Mucosa of descending colon (tissue), 3 donors: ENCODE results near the gene PHF12. TPM values are rescaled to one million over a fixed set of nuclear protein-coding genes. Genes with fewer than 3 reads are reported as not detected.
A peak's percentile ranks its signal among the peaks of the same experiment; 100 is the strongest.

Experiments used
- ATAC-seq: fragments of 200-7000 bp; cut with Tn5 transposase; one replicate; pipeline ENCODE4 v1.9.1; 2020; ENCODE audit warnings: mild to moderate bottlenecking, moderate library complexity
- DNase-seq, 3 donors: peaks; one replicate each; pipeline ENCODE4 v3.0.0-alpha.2; 2020
- H3K36me3 ChIP-seq: fragments of 200-600 bp; one replicate; pipeline ENCODE4 v1.8.0; 2021; ENCODE audit warnings: low read depth, mild to moderate bottlenecking
- H3K4me1 ChIP-seq: fragments of 200-600 bp; one replicate; pipeline ENCODE4 v1.8.0; 2021; ENCODE audit warnings: low read depth, mild to moderate bottlenecking
- H3K4me3 ChIP-seq: fragments of 200-600 bp; one replicate; pipeline ENCODE4 v1.8.0; 2021; ENCODE audit warnings: mild to moderate bottlenecking
- H3K9me3 ChIP-seq: fragments of 200-600 bp; one replicate; pipeline ENCODE4 v1.8.0; 2021; ENCODE audit warnings: mild to moderate bottlenecking
- CTCF ChIP-seq: fragments of 200-600 bp; IDR thresholded peaks from one replicate; pipeline ENCODE4 v1.8.0; 2022; ENCODE audit warnings: antibody characterized with exemption, mild to moderate bottlenecking
- intact Hi-C, 2 donors: fragments of 100-400 bp; cut with DNase I in 1 of 2; cut with micrococcal nuclease in 1 of 2; formaldehyde crosslinking; loops; one replicate each; pipeline versions ENCODE4 v1.11.0 to v1.11.1; 2022; cut with DNase I, micrococcal nuclease
- total RNA-seq, 3 donors: library from RNA; stranded (reverse); fragmentation: NEBNext Ultra II Directional in 2 of 3; extraction: Animal tissue kit (Norgen Biotek cat#: 25700) in 2 of 3; gene quantifications; one replicate each; pipeline versions ENCODE4 v1.2.1 to v1.2.4, GENCODE V29; 2021 to 2023
- donor health status: DM: no; HTN: no; CAD: no; lungs with moderate emphysema.
- donor health status: DM: no; HTN: no; CAD: no.
- donor health status: DM: no; HTN: yes; CAD: no.

The PHF12 gene
- total RNA-seq, 3 donors from 2014 or later: 35.9 to 59.7 (median 39.2) TPM

GRCh38 chr17:28956861-28957260 is 5.5 kb upstream of the PHF12 start:
- no peaks in the 10 kb centered on the region for H3K36me3 ChIP-seq

GRCh38 chr17:28956112-28956511 is 4.8 kb upstream of the PHF12 start:
- H3K4me1 ChIP-seq: peaks cover 4% of the 10 kb centered on the region
- ATAC-seq (no peak), DNase-seq (no peak)
- no peak overlapping the region for H3K4me3 ChIP-seq
- no peaks in the 10 kb centered on the region for H3K36me3 ChIP-seq
- no peak for TF ChIP-seq CTCF
- no peaks in the 10 kb centered on the region for H3K9me3 ChIP-seq
- intact Hi-C loops: no loop called here

More at GRCh38 chr17:28956861-28957260, 5.5 kb upstream of the PHF12 start:
- DNase-seq (no peak), ATAC-seq (no peak)
- Histone ChIP-seq H3K4me3 (no peak overlapping the region), H3K9me3 (no peaks in the 10 kb centered on the region), H3K4me1 (peaks cover 4% of the 10 kb centered on the region)
- no peak for TF ChIP-seq CTCF
- intact Hi-C loops: no loop called here

GRCh38 chr17:28955408-28955807 is 4.1 kb upstream of the PHF12 start:
- no peaks in the 10 kb centered on the region for H3K9me3 ChIP-seq
- intact Hi-C loops: no loop called here
- H3K4me1 ChIP-seq: peaks cover 4% of the 10 kb centered on the region
- no peaks in the 10 kb centered on the region for H3K36me3 ChIP-seq
- TF ChIP-seq CTCF: no peak
- DNase-seq (no peak), ATAC-seq (no peak)
- H3K4me3 ChIP-seq: no peak overlapping the region

GRCh38 chr17:28954886-28955285 is 3.6 kb upstream of the PHF12 start:
- Histone ChIP-seq H3K9me3 (no peaks in the 10 kb centered on the region), H3K36me3 (no peaks in the 10 kb centered on the region), H3K4me1 (peaks cover 4% of the 10 kb centered on the region), H3K4me3 (no peak overlapping the region)
- no peak for ATAC-seq
- intact Hi-C loops: no loop called here
- DNase-seq: no peak
- no peak for TF ChIP-seq CTCF

GRCh38 chr17:28953444-28954118 is 2.3 kb upstream of the PHF12 start:
- peak in 1 of 3 donors; percentile 76 for DNase-seq
- Histone ChIP-seq H3K36me3 (no peaks in the 10 kb centered on the region), H3K4me1 (peaks cover 6% of the 10 kb centered on the region), H3K9me3 (no peaks in the 10 kb centered on the region), H3K4me3 (no peak overlapping the region)
- TF ChIP-seq CTCF: peak; percentile 77
- no peak for ATAC-seq
- intact Hi-C loops: no loop called here
